HG02973 (cell line): ENCODE measurements around the gene TMEM52.
A peak's percentile ranks its signal among the peaks of the same experiment; 100 is the strongest.
"Not testable (repeated sequence)": the region's sequence is repeated elsewhere in the genome, so short reads cannot be mapped to it uniquely, and the experiment has no call there.

Experiments used
- ATAC-seq: cut with Tn5 transposase; IDR thresholded peaks from one replicate; pipeline ENCODE4 v1.9.1; 2021; ENCODE audit warnings: moderate library complexity; ENCODE audit not compliant: unreplicated experiment

Gene TMEM52

GRCh38 chr1:1895456-1896336, 23.4 kb downstream of the TMEM52 start:
- no peak for ATAC-seq

- ATAC-seq: no peak
These were observed 24.0 kb downstream of the TMEM52 start for GRCh38 chr1:1895060-1895418.

GRCh38 chr1:1894354-1895059, 24.6 kb downstream of the TMEM52 start:
- ATAC-seq: no peak

GRCh38 chr1:1893997-1894353, 25.1 kb downstream of the TMEM52 start:
- ATAC-seq: no peak

- no peak for ATAC-seq
These were observed 25.6 kb downstream of the TMEM52 start for GRCh38 chr1:1893291-1893985.

GRCh38 chr1:1892763-1893120, 26.3 kb downstream of the TMEM52 start:
- no peak for ATAC-seq

GRCh38 chr1:1892079-1892762, 26.9 kb downstream of the TMEM52 start:
- no peak for ATAC-seq

- peak; percentile 3 for ATAC-seq
These were observed 27.6 kb downstream of the TMEM52 start for GRCh38 chr1:1891349-1892078.

GRCh38 chr1:1890506-1891348, 28.4 kb downstream of the TMEM52 start, which contains the start of gene GNB1:
GNB1 (minus strand) TSS chr1:1891087; CDS start chr1:1825453, 65,634 bp downstream.
- ATAC-seq: peak; percentile 66

- peak; percentile 27 for ATAC-seq
These were observed 29.1 kb downstream of the TMEM52 start for GRCh38 chr1:1889847-1890505.

- ATAC-seq: no peak
These were observed 29.9 kb downstream of the TMEM52 start for GRCh38 chr1:1889090-1889750.

GRCh38 chr1:1883890-1884289, 35.2 kb downstream of the TMEM52 start:
- ATAC-seq: not testable (repeated sequence)

GRCh38 chr1:1883092-1883873, 35.8 kb downstream of the TMEM52 start:
- no peak for ATAC-seq

GRCh38 chr1:1881727-1882126, 37.4 kb downstream of the TMEM52 start:
- no peak for ATAC-seq

GRCh38 chr1:1880617-1881312, 38.3 kb downstream of the TMEM52 start:
- no peak for ATAC-seq

GRCh38 chr1:1879942-1880341, 39.1 kb downstream of the TMEM52 start:
- no peak for ATAC-seq

- ATAC-seq: no peak
These were observed 41.1 kb downstream of the TMEM52 start for GRCh38 chr1:1877865-1878436.
